ENCODE measurements around the gene TMEM245. TPM values are rescaled to one million over a fixed set of nuclear protein-coding genes. Genes with fewer than 3 reads are reported as not detected.
"Not testable (repeated sequence)": the region's sequence is repeated elsewhere in the genome, so short reads cannot be mapped to it uniquely, and the experiment has no call there.

The TMEM245 gene
- polyA plus RNA-seq, 1 donor = 77.1 TPM

DNA sequence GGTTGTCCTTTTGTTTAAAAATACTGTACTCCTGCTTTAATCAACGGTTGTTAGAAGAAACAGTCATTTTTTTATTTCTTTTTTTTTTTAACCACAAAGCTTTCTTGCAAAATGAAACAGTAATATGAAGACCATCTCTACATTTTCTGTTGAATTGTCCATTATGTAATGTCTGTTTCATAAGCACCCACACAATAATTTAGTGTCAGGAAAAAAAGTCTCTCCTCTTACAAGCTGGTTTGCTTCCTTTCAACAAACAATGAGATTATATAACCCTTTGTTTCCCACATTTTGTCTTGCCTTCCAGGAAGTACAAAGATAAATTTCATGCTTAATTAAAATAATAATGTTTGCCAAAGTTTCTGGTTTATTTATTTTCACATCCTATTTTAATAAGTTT, 123.1 kb downstream of the TMEM245 start:
- DNase-seq = no peak

DNA sequence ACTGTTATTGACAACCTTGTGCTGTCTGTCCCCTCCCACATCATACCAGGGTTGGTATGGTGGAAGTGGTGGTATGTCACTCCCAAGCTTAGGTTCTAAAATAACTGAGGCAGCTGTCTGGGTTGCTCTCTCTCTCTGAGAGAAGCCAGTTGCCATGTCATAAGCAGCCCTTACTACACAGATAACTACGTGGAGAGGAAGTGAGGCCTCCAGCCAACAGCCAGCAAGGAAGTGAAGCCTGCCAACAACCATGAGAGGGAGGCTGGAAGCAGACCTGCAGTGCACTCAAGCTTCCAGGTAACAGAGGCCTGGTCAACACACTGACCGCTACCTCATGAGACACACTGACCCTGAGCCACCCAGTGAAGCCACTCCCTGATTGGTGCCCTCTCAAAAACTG, 125.1 kb downstream of the TMEM245 start:
- DNase-seq = no peak

DNA sequence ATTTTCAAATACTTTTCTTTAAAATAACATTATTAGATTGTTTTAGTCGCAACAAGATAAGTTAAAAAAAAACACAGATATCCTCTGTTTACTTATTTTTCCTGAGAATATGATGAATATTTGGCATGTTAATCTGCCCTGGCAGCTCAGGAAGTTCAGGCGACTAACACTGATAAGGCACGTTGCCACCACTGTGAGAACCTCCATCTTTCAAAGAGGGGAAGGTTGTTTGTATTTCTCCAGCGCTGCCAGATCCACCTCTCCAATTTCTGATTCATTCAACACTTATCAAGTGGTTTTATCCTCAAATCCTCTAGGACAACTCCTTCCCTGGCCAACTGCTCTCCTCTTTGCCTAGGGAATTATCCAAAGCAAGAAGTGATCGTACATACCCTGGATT, 128.3 kb downstream of the TMEM245 start:
- DNase-seq = no peak

DNA sequence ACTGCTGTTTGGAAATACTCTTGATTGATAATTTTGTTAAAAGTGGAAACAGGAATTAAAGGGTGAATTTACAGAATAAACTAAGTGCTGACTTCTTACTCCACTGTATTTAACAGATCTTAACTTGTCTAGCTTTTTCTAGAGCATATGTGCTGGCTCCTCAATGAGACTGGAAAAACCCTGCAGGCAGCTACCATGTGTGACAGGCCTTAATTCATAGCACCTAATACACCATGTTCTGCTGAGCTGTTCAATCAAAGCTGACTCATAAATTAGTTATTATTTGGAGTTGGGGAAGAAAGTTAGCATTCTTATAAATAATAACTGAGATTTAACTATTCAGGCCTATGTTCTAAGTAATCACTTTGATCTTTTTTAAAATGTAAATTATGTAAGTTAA, 135.9 kb downstream of the TMEM245 start:
- no peak for DNase-seq

DNA sequence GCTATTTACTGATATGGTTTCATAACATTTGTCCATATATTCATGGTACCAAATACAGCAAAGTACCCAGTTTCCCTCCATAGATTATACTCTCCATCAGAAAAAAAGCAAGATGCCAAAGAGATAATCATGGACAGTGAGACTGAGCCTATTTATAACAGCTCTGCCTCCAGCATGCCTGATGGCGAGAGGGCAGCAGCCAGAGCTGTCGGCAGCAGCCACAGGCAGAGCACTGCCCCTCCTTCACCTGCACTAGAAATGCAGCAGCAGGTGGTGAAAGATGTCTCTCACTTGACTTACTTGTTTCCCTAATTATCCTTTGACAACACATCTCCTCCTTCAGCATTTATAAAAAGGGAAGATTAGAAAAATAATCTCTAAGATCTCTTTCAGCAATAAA, 138.9 kb downstream of the TMEM245 start:
- no peak for DNase-seq

DNA sequence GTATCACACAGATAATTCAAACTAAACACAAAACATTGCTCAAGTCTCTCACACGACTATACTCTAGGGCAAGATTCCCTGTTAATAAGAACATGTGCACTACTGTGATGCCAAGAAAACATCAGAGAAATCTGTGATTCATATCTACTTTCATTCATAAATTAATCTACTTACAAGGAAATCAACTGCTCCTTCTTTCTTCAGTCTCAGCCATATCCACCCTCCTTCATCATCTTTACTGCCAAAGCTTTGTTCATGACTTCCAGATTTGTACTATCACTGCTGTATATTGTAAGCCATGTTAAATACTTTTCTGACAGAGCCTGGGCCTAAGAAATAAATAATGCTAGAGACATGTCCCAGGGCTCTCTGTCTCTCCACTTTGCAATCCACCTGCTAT, 141.5 kb downstream of the TMEM245 start:
- no peak for DNase-seq

DNA sequence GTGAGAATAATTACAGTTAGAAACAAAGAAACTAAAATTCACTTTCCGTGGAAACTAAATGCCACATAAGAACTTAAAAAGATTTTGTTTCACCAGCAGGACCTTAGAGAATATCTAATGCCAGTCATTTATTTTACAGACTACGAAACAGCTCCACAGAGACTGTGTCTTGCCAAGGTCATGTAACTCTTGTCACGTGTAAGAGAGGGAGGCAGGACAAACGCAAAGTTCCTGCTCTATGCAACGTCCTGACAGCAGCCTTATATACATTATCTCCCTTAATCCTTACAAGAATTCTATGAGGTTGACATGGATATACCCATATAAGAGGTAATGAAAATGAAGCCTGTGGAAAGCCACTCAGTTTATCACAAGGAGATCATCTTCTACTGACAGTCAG, 145.9 kb downstream of the TMEM245 start:
- DNase-seq = no peak

DNA sequence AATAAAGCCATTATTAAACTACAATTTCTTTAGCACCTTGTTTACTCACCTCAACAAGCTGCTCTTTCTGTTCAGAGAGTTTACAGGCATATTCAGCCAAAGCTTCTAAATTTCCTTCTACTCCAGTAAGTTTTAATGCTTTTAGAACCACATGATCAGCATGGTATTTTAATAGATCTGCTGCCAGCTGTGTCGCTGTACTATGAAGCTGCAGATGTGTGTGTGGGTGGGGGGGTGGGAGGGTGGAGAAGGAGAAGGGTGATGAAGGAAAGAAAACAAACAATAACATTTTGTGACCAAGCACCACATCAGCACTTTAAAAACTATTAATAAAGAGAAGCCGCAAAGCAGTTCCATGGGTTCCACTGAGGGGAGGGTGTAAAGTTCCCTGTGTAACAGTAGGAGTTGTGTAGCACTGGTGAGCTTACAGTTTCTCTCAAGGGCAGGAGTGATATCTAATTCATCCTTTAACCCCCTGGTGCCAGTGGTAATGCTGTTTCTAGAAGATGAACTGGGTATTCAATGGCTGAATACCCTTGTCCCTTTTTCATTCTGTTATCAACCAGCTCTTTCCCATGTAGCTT, 147.0 kb downstream of the TMEM245 start:
- DNase-seq = no peak

DNA sequence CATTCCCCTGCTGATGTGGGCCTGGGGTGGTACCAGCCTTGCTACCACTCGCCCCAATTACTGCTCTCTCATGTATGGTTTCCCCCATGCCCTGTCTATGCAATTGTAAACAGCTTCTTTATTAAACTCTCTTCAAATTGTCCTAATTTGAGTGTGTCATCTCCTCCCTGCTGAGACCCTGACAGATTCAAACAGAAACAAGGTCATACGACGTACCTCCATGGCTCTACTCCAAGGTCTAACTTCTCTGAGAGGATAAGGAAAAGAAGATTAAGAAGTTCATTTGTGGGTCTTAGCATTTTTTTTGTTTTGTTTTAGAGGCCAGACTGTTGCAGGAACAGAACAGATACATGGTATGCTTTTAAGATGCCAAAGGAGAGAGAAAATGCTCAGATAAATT, 147.6 kb downstream of the TMEM245 start:
- DNase-seq = no peak

DNA sequence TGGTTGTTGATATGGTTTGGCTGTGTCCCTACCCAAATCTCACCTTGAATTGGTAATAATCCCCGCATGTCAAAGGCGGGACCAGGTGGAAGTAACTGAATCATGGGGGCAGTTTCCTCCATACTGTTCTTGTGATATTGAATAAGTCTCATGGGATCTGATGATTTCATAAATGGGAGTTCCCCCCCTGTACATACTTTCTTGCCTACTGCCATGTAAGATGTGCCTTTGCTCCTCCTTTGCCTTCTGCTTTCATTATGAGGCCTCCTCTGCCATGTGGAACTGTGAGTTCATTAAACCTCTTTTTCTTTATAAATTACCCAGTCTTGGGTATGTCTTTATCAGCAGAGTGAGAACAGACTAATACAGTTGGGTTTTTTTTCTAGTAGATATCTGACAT, 148.4 kb downstream of the TMEM245 start:
- DNase-seq = not testable (repeated sequence)

DNA sequence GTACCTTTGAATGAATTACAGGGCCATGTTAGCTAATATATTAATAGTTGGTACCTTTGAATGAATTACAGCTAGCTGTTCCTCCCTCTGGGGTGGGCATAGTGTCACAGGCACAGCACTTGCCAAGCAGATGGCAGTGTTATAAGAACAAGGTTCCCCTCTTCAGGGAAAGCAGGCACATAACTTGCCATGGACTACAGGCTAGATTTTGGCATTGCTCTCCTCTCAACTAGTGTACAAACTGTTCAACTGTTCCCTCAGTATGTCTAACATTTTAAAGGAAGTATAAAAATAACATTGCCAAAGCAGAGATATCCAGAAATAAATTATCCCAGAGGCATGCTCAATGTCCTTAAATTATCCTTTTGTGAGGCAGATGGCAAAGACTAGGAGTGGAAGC, 151.8 kb downstream of the TMEM245 start:
- no peak for DNase-seq

Other genes starting within 250 kb of the TMEM245 start
- gene ELP1, start 185.8 kb downstream of the TMEM245 start, polyA plus RNA-seq (ENCODE audit: insufficient read length) = 52.3 TPM
- gene ABITRAM, start 185.5 kb downstream of the TMEM245 start, polyA plus RNA-seq (ENCODE audit: insufficient read length) = 37.7 TPM
- gene CTNNAL1, start 106.4 kb downstream of the TMEM245 start, polyA plus RNA-seq (ENCODE audit: insufficient read length) = 61.7 TPM
- gene FRRS1L, start 47.3 kb upstream of the TMEM245 start, polyA plus RNA-seq (ENCODE audit: insufficient read length) = 2.3 TPM
- 17.4 TPM for gene EPB41L4B, start 201.1 kb upstream of the TMEM245 start, polyA plus RNA-seq (ENCODE audit: insufficient read length)

Data from left kidney (tissue), 2 donors.